GM12892 (cell line): ENCODE data around the gene TP73.

Source experiments
- DNase-seq: peaks from one replicate; pipeline ENCODE4 v3.0.0; 2011; ENCODE audit not compliant: insufficient read length
- FAIRE-seq: peaks from 2 replicates; lab custom pipeline; 2011; peaks lifted over from hg19 to GRCh38; lab: Jason Lieb, UNC
- POLR2A ChIP-seq: IDR thresholded peaks from 2 replicates; pipeline ENCODE4 v1.6.1; 2011; ENCODE audit warnings: low read depth, low read length, control low read depth
- POLR2AphosphoS5 ChIP-seq: IDR thresholded peaks from 2 replicates; pipeline ENCODE4 v1.6.1; 2011; ENCODE audit warnings: low read depth, low read length, control low read depth
- TAF1 ChIP-seq: IDR thresholded peaks from 2 replicates; pipeline ENCODE4 v1.6.1; 2011; ENCODE audit warnings: low read depth, mild to moderate bottlenecking, control low read depth, low read length, borderline replicate concordance

TP73 gene

GRCh38 chr1:3777647-3778589 is 125.6 kb downstream of the TP73 start:
- no peak for FAIRE-seq
- DNase-seq = no peak
- TF ChIP-seq POLR2AphosphoS5 (no peak), TAF1 (no peak), POLR2A (0 out of 2 replicates have a peak, but pooled peaks have one; percentile 20)

- DNase-seq = no peak
- no peak for TF ChIP-seq POLR2A
- TF ChIP-seq POLR2AphosphoS5 = no peak
- TF ChIP-seq TAF1 = no peak
- no peak for FAIRE-seq
Observed at GRCh38 chr1:3778590-3779264, 126.4 kb downstream of the TP73 start.

- TF ChIP-seq POLR2A (no peak), TAF1 (no peak), POLR2AphosphoS5 (no peak)
- DNase-seq (no peak), FAIRE-seq (no peak)
Observed at GRCh38 chr1:3779265-3779911, 127.1 kb downstream of the TP73 start.

GRCh38 chr1:3779912-3780416 is 127.6 kb downstream of the TP73 start:
- TF ChIP-seq POLR2A (no peak), POLR2AphosphoS5 (no peak), TAF1 (no peak)
- FAIRE-seq (no peak), DNase-seq (no peak)

DNA sequence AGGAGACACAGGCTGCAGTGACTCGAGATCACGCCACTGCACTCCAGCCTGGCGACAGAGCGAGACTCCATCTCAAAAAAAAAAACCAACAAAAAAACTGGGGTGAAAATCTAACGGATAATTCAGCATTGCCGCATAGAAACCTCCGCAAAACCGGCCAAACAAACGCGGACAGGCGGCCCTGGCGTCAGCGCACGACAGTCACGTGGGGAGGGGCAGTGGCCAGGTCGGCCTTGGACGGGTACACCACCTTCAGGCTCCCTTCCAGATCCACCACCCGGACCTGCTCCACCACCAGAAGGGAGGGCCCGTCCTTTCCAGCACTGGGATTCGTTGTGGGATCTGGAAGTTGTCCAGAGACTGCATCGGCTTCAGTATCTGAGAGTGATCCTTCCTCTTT is 128.6 kb downstream of the TP73 start:
- DNase-seq = no peak
- FAIRE-seq = no peak
- no peak for TF ChIP-seq POLR2AphosphoS5
- TF ChIP-seq TAF1 = no peak
- TF ChIP-seq POLR2A = no peak

GRCh38 chr1:3783651-3784474 is 131.5 kb downstream of the TP73 start:
- no peak for DNase-seq
- no peak for FAIRE-seq
- TF ChIP-seq POLR2AphosphoS5 (no peak), POLR2A (no peak), TAF1 (no peak)

DNA sequence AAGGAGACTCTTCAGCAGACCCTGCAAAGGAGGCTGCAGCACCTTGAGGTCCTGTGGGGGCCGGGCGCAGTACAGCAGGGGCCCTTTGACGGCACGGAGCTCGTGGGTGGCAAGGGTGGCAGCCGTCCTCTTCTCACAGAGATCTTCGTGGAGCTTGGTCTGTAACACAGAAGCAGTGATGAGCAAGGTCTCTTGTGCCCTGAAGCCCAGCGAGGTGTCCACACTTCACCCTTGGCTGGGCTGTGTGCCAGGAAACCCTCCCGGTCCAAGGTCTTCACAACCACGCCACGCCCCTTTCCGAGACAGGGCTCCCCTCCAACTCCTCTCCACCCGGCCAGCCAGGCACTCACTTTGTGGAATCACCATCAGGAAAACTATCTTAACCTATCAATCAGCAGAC is 132.7 kb downstream of the TP73 start:
- DNase-seq = no peak
- FAIRE-seq = no peak
- 0 out of 2 replicates have a peak, but pooled peaks have one; percentile 22 for TF ChIP-seq POLR2A
- no peak for TF ChIP-seq TAF1
- TF ChIP-seq POLR2AphosphoS5 = no peak

GRCh38 chr1:3785456-3786157 is 133.3 kb downstream of the TP73 start:
- FAIRE-seq (no peak), DNase-seq (no peak)
- no peak for TF ChIP-seq POLR2A
- TF ChIP-seq POLR2AphosphoS5 = no peak
- TF ChIP-seq TAF1 = no peak
